DOHH2 (cell line): ENCODE data around the gene KHDRBS2.

Experiments
- H3F3A ChIP-seq: fragments of 200-600 bp; sonication (generic), shearing (Covaris generic); 2 replicates; pipeline ENCODE4 v1.6.0; 2016; ENCODE audit warnings: antibody characterized with exemption, mild to moderate bottlenecking; ENCODE audit not compliant: control insufficient read depth, insufficient read depth
- H3K27ac ChIP-seq: fragments of 200-600 bp; sonication (generic); 2 replicates; pipeline ENCODE4 v1.5.1; 2014; ENCODE audit warnings: low read depth, mild to moderate bottlenecking, low read length, moderate library complexity
- H3K27me3 ChIP-seq: fragments of 200-600 bp; sonication (generic); 2 replicates; pipeline ENCODE4 v1.6.1; 2014; ENCODE audit warnings: mild to moderate bottlenecking, low read length, mixed read lengths; ENCODE audit not compliant: control insufficient read depth
- H3K36me3 ChIP-seq: fragments of 200-600 bp; sonication (generic); 2 replicates; pipeline ENCODE4 v1.6.1; 2014; ENCODE audit warnings: mild to moderate bottlenecking, low read length, moderate library complexity, mixed read lengths; ENCODE audit not compliant: control insufficient read depth
- H3K4me1 ChIP-seq: fragments of 200-600 bp; sonication (generic); 2 replicates; pipeline ENCODE4 v1.6.1; 2014; ENCODE audit warnings: mild to moderate bottlenecking, low read length, mixed read lengths; ENCODE audit not compliant: control insufficient read depth
- H3K4me2 ChIP-seq: fragments of 200-600 bp; sonication (generic); 2 replicates; pipeline ENCODE4 v1.6.0; 2014; ENCODE audit warnings: mild to moderate bottlenecking, low read length, moderate library complexity
- H3K4me3 ChIP-seq: fragments of 200-600 bp; sonication (generic); 2 replicates; pipeline ENCODE4 v1.5.1; 2014; ENCODE audit warnings: mild to moderate bottlenecking, low read length, mixed read lengths
- H3K79me2 ChIP-seq: fragments of 200-600 bp; sonication (generic); 2 replicates; pipeline ENCODE4 v1.6.1; 2014; ENCODE audit warnings: mild to moderate bottlenecking, low read length, mixed read lengths; ENCODE audit not compliant: control insufficient read depth
- H3K9me2 ChIP-seq: fragments of 200-600 bp; sonication (generic); replicated peaks from 2 replicates; pipeline ENCODE4 v1.6.1; 2014; ENCODE audit warnings: mild to moderate bottlenecking, low read length, mixed read lengths; ENCODE audit not compliant: control insufficient read depth
- H3K9me3 ChIP-seq: fragments of 200-600 bp; sonication (generic); 2 replicates; pipeline ENCODE4 v1.6.1; 2014; ENCODE audit warnings: antibody characterized with exemption, low read length, mixed read lengths; ENCODE audit not compliant: control insufficient read depth, insufficient read depth
- H4K20me1 ChIP-seq: fragments of 200-600 bp; sonication (generic); 2 replicates; pipeline ENCODE4 v1.6.0; 2014; ENCODE audit warnings: low read depth, mild to moderate bottlenecking, antibody characterized with exemption, low read length, moderate library complexity; ENCODE audit not compliant: control insufficient read depth, insufficient read depth
- EZH2phosphoT487 ChIP-seq: fragments of 200-600 bp; sonication (generic); IDR thresholded peaks from 2 replicates; pipeline ENCODE4 v1.6.1; 2017; ENCODE audit warnings: borderline replicate concordance, mild to moderate bottlenecking, antibody characterized with exemption, low read length, moderate library complexity, mixed read lengths
- TF ChIP-seq, protein P1 (sequence below): fragments of 200-600 bp; sonication (generic); IDR thresholded peaks from one replicate; pipeline ENCODE4 v1.5.1; 2014; ENCODE audit warnings: antibody characterized with exemption, mild to moderate bottlenecking, low read depth, low read length; ENCODE audit not compliant: poor library complexity, severe bottlenecking

Gene KHDRBS2

GRCh38 chr6:61940919-61941318 lies 345.1 kb downstream of the KHDRBS2 start:
- no peak overlapping the region for H3K27ac ChIP-seq
- H3K4me3 ChIP-seq, result no peak overlapping the region
- no peaks in the 10 kb centered on the region for H3K4me1 ChIP-seq
- no peaks in the 10 kb centered on the region for H3K9me2 ChIP-seq
- no peak overlapping the region for H3K4me2 ChIP-seq
- no peaks in the 10 kb centered on the region for H4K20me1 ChIP-seq
- no peaks in the 10 kb centered on the region for H3K79me2 ChIP-seq
- no peaks in the 10 kb centered on the region for H3K36me3 ChIP-seq
- H3K9me3 ChIP-seq, result no peaks in the 10 kb centered on the region; the same call in 1 of the 2 replicates
- no peaks in the 10 kb centered on the region for H3K27me3 ChIP-seq
- H3F3A ChIP-seq, result no peaks in the 10 kb centered on the region
- TF ChIP-seq EZH2phosphoT487, result no peak
- TF ChIP-seq, protein P1, sequence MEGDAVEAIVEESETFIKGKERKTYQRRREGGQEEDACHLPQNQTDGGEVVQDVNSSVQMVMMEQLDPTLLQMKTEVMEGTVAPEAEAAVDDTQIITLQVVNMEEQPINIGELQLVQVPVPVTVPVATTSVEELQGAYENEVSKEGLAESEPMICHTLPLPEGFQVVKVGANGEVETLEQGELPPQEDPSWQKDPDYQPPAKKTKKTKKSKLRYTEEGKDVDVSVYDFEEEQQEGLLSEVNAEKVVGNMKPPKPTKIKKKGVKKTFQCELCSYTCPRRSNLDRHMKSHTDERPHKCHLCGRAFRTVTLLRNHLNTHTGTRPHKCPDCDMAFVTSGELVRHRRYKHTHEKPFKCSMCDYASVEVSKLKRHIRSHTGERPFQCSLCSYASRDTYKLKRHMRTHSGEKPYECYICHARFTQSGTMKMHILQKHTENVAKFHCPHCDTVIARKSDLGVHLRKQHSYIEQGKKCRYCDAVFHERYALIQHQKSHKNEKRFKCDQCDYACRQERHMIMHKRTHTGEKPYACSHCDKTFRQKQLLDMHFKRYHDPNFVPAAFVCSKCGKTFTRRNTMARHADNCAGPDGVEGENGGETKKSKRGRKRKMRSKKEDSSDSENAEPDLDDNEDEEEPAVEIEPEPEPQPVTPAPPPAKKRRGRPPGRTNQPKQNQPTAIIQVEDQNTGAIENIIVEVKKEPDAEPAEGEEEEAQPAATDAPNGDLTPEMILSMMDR, result no peak

DNA sequence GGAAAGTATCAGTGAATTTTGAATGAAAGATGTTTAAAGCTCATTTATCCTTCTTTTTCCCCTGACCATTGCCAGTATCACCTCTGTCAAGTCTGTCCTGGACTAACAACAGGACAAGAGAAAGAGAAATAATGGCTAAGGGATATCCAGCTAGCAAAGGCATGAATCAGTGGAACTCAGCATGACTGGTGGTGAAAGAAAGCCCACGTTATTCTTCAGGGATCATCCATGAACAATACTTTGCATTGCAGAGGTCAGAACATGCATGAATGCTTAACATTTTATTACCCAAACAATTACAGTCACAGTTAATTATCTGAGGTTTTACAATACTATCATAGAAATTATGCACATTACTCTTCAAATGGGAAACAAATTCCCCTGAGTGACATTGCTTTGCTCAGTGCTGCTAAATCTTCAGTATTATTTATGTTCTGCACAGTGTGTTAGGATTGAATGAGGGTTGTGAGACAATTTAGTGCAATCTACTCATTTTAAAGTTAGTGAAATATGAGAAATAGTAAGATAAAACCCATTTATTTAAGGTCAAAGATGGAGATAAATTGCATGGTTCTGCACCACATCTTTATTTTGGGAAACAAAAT lies 350.7 kb downstream of the KHDRBS2 start:
- no peaks in the 10 kb centered on the region for H3K4me1 ChIP-seq
- no peaks in the 10 kb centered on the region for H3K9me3 ChIP-seq
- H3K27me3 ChIP-seq, result no peaks in the 10 kb centered on the region
- TF ChIP-seq, protein P1, result no peak
- TF ChIP-seq EZH2phosphoT487, result no peak
- no peaks in the 10 kb centered on the region for H3F3A ChIP-seq
- H3K4me3 ChIP-seq, result no peak overlapping the region
- H3K36me3 ChIP-seq, result no peaks in the 10 kb centered on the region
- H3K27ac ChIP-seq, result no peak overlapping the region
- no peaks in the 10 kb centered on the region for H4K20me1 ChIP-seq
- no peak overlapping the region for H3K4me2 ChIP-seq
- H3K9me2 ChIP-seq, result no peaks in the 10 kb centered on the region
- H3K79me2 ChIP-seq, result no peaks in the 10 kb centered on the region

DNA sequence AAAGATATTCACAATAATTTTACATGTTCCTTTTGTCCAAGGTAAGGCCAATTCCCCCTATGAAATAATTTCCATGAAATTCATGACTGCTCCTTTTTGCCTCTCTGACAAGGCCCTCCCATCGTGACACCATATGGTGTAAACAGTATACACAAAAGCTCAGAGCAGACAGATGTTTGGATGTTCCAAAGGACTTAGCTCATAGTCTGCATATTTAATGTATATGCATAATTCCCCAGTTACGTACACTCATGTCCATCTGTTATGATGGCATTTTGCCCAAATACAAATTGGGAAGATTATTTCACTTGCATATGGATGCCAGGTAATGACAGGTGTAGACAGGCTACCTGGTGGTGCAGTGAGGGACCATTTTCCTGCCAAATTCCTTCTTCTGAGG lies 376.5 kb downstream of the KHDRBS2 start:
- Histone ChIP-seq H3K4me1 (no peaks in the 10 kb centered on the region), H3K4me3 (no peak overlapping the region), H3K9me3 (no peaks in the 10 kb centered on the region), H4K20me1 (no peaks in the 10 kb centered on the region), H3K27ac (no peak overlapping the region), H3F3A (no peaks in the 10 kb centered on the region), H3K4me2 (no peak overlapping the region), H3K79me2 (no peaks in the 10 kb centered on the region), H3K27me3 (no peaks in the 10 kb centered on the region), H3K36me3 (no peaks in the 10 kb centered on the region), H3K9me2 (no peaks in the 10 kb centered on the region)
- TF ChIP-seq, protein P1, result no peak
- TF ChIP-seq EZH2phosphoT487, result no peak
